SHP77 treated with DMSO at 0.1 percent for 48 hours (cell line): Measurements from ENCODE around the gene MAMDC2.

Experiments used
- DNase-seq: peaks from one replicate; lab custom pipeline; 2025; lab: John Stamatoyannopoulos, UW

MAMDC2 gene

GRCh38 chr9:70261131-70261870, 217.7 kb downstream of the MAMDC2 start:
- no peak for DNase-seq

GRCh38 chr9:70262366-70262765, 218.7 kb downstream of the MAMDC2 start:
- DNase-seq = no peak

DNA sequence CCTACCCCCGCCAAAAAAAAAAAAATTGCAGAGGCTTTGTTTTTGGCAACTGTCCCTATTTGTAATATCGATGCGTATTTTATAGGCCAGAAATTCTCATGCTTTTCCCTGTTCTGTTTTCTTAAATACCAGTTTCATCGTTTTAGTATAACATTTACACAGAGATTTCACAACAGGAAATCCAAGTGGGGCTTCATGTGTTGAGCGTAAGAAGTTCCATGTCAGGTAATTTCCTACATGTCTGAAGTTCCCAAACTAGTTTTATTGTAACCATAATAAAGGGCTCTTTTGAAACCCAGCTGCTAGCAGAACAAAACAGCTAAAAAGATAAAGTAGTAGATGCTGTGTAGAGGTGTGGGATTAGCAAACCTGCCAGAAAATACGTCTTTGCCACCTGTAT, 219.3 kb downstream of the MAMDC2 start:
- DNase-seq = no peak

DNA sequence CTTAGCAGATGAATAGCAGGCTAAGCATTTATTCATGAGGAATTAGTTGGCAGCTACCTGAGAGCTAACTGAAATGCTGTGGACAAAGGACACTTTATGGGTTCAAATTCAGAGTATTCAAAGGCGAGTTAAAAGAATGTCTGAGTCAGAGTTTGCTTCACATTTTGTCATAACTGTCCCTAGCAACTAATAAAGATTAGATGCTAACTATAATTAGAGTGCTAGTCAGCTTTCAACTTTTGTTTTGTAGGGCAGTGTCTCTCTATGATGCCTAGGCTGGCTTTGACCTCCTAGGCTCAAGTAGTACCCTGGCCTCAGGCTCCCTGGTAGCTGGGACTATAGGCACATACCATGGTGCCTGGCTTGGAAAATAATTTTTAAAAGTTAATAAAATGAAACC, 219.8 kb downstream of the MAMDC2 start:
- no peak for DNase-seq
